GM12878 (cell line): ENCODE data around the gene CCDC102B. TPM values are rescaled to one million over a fixed set of nuclear protein-coding genes. Genes with fewer than 3 reads are reported as not detected.

Experiments
- ATAC-seq: fragments of 200-7000 bp; cut with Tn5 transposase; 3 replicates; pipeline ENCODE4 v1.9.1; 2020; ENCODE audit warnings: mild to moderate bottlenecking, moderate library complexity
- BruUV-seq: library from RNA; stranded (reverse); fragments of 400-500 nt; replicated peaks from 2 replicates; lab custom pipeline; 2021; lab: Mats Ljungman, UMichigan
- CTCF ChIA-PET: fragments of 300-600 bp; sonication (Branson Sonifier 250); formaldehyde crosslinking; extraction: SDS; loops from one replicate; lab custom pipeline; 2021; ENCODE audit warnings: inconsistent platforms; lab: Yijun Ruan, JAX
- POLR2A ChIA-PET: fragments of 350-600 bp; formaldehyde crosslinking; extraction: SDS; loops from one replicate; lab custom pipeline; 2021; ENCODE audit warnings: inconsistent platforms; lab: Charles Lee
- RAD21 ChIA-PET: fragments of 300-600 bp; sonication (Branson Sonifier 250); formaldehyde crosslinking; loops from one replicate; lab custom pipeline; 2023; ENCODE audit warnings: antibody characterized with exemption; ENCODE audit not compliant: unreplicated experiment; lab: Charles Lee
- SMC1A ChIA-PET: fragments of 300-600 bp; sonication (Branson Sonifier 250); formaldehyde crosslinking; loops from one replicate; lab custom pipeline; 2023; ENCODE audit not compliant: unreplicated experiment, uncharacterized antibody; lab: Charles Lee
- DNase-seq: peaks from one replicate; pipeline ENCODE4 v3.0.0-alpha.2; 2011; ENCODE audit warnings: low read depth, low spot score
- FAIRE-seq: peaks from 3 replicates; lab custom pipeline; 2011; peaks lifted over from hg19 to GRCh38; lab: Jason Lieb, UNC
- H2AFZ ChIP-seq: 2 replicates; pipeline ENCODE4 v1.6.0; 2011; ENCODE audit warnings: low read depth, low read length, control low read depth; ENCODE audit not compliant: control insufficient read depth
- H3K27ac ChIP-seq: 2 replicates; pipeline ENCODE4 v1.5.1; 2011; ENCODE audit warnings: control low read depth; ENCODE audit not compliant: control insufficient read depth, insufficient read depth
- H3K27me3 ChIP-seq, 2 experiments: replicated peaks in 1 of 2; 2 replicates each; pipeline versions ENCODE4 v1.6.0 to v1.6.1; 2011; ENCODE audit warnings: low read length in 1 of 2; ENCODE audit not compliant: control insufficient read depth in 2 of 2, insufficient read depth in 2 of 2
- H3K36me3 ChIP-seq, 2 experiments: 2 replicates each; pipeline ENCODE4 v1.5.1; 2011; ENCODE audit warnings: low read length in 1 of 2; ENCODE audit not compliant: control insufficient read depth in 2 of 2, insufficient read depth in 2 of 2
- H3K4me1 ChIP-seq: 2 replicates; pipeline ENCODE4 v1.6.1; 2011; ENCODE audit warnings: mild to moderate bottlenecking, low read length, moderate library complexity, mixed read lengths; ENCODE audit not compliant: control insufficient read depth, insufficient read depth
- H3K4me2 ChIP-seq: 2 replicates; pipeline ENCODE4 v1.6.0; 2011; ENCODE audit warnings: control low read depth; ENCODE audit not compliant: control insufficient read depth, insufficient read depth
- H3K4me3 ChIP-seq: fragments of 200-600 bp; sonication (generic); 2 replicates; pipeline ENCODE4 v1.5.1; 2016
- H3K79me2 ChIP-seq: 2 replicates; pipeline ENCODE4 v1.6.0; 2011; ENCODE audit warnings: low read length; ENCODE audit not compliant: control insufficient read depth, insufficient read depth
- H3K9ac ChIP-seq: 2 replicates; pipeline ENCODE4 v1.8.0; 2011; ENCODE audit warnings: low read length, control low read depth, mixed read lengths; ENCODE audit not compliant: control insufficient read depth, insufficient read depth
- H3K9me3 ChIP-seq: replicated peaks from 3 replicates; pipeline ENCODE4 v1.5.1; 2011; ENCODE audit warnings: mild to moderate bottlenecking, low read length; ENCODE audit not compliant: control insufficient read depth, insufficient read depth
- H4K20me1 ChIP-seq: 2 replicates; pipeline ENCODE4 v1.6.0; 2011; ENCODE audit not compliant: control insufficient read depth, insufficient read depth
- ATF7 ChIP-seq: fragments of 450-650 bp; IDR thresholded peaks from 2 replicates; pipeline ENCODE4 v1.6.1; 2016; ENCODE audit warnings: low read depth, mild to moderate bottlenecking
- BACH1 ChIP-seq: fragments of 450-650 bp; IDR thresholded peaks from 2 replicates; pipeline ENCODE4 v1.6.1; 2017; ENCODE audit warnings: mild to moderate bottlenecking, borderline replicate concordance
- BCL11A ChIP-seq: IDR thresholded peaks from 2 replicates; pipeline ENCODE4 v1.6.1; 2011; ENCODE audit warnings: low read depth, low read length
- CHD4 ChIP-seq: fragments of 200-600 bp; sonication (generic); IDR thresholded peaks from 2 replicates; pipeline ENCODE4 v1.6.1; 2016; ENCODE audit warnings: mild to moderate bottlenecking
- IKZF1 ChIP-seq: fragments of 450-650 bp; conservative IDR thresholded peaks from 2 replicates; pipeline ENCODE4 v1.6.1; 2017; ENCODE audit warnings: antibody characterized with exemption, mild to moderate bottlenecking
- IRF4 ChIP-seq: IDR thresholded peaks from 2 replicates; pipeline ENCODE4 v1.6.1; 2011; ENCODE audit warnings: low read depth, low read length
- MEF2B ChIP-seq: fragments of 450-650 bp; IDR thresholded peaks from 2 replicates; pipeline ENCODE4 v1.6.1; 2018; ENCODE audit warnings: mild to moderate bottlenecking, moderate library complexity; ENCODE audit not compliant: partially characterized antibody, poor library complexity, severe bottlenecking
- MXI1 ChIP-seq: fragments of 150-350 bp; IDR thresholded peaks from 2 replicates; pipeline ENCODE4 v1.6.1; 2011; ENCODE audit warnings: low read depth, mild to moderate bottlenecking, inconsistent platforms, low read length, improper control_type of control experiment
- MYB ChIP-seq: fragments of 150-350 bp; IDR thresholded peaks from 2 replicates; pipeline ENCODE4 v1.6.1; 2014; ENCODE audit warnings: mild to moderate bottlenecking, low read depth, low read length, borderline replicate concordance
- NFXL1 ChIP-seq: fragments of 450-650 bp; IDR thresholded peaks from 2 replicates; pipeline ENCODE4 v1.6.1; 2017; ENCODE audit warnings: antibody characterized with exemption, mild to moderate bottlenecking, borderline replicate concordance
- PAX5 ChIP-seq: IDR thresholded peaks from 2 replicates; pipeline ENCODE4 v1.6.1; 2011; ENCODE audit warnings: low read depth, low read length, borderline replicate concordance
- SRF ChIP-seq, 2 experiments: IDR thresholded peaks; 2 replicates each; pipeline ENCODE4 v1.6.1; 2011; ENCODE audit warnings: low read depth in 2 of 2, low read length in 2 of 2, mild to moderate bottlenecking in 1 of 2, moderate library complexity in 1 of 2
- TCF12 ChIP-seq: IDR thresholded peaks from 2 replicates; pipeline ENCODE4 v1.6.1; 2011; ENCODE audit warnings: low read depth, mild to moderate bottlenecking, low read length
- ZNF384 ChIP-seq: IDR thresholded peaks from 2 replicates; pipeline ENCODE4 v1.6.1; 2012; ENCODE audit warnings: low read depth, mild to moderate bottlenecking, low read length, improper control_type of control experiment, borderline replicate concordance
- ZNF622 ChIP-seq: fragments of 450-650 bp; IDR thresholded peaks from 2 replicates; pipeline ENCODE4 v1.6.1; 2017; ENCODE audit warnings: mild to moderate bottlenecking, inconsistent platforms
- whole genome bisulfite sequencing: methylation state at CpG from one replicate; pipeline ENCODE4 v1.1.6; 2016; ENCODE audit warnings: low lambda C conversion rate; ENCODE audit not compliant: insufficient replicate concordance, insufficient coverage; ENCODE audit errors: missing lambda C conversion rate; 5-methylcytosine and 5-hydroxymethylcytosine counted together
- in situ Hi-C: fragments of 300-500 bp; cut with MboI; formaldehyde crosslinking; loops from 9 replicates; pipeline ENCODE4 v1.14.3; 2018; ENCODE audit warnings: mixed read lengths
- intact Hi-C: fragments of 100-400 bp; cut with micrococcal nuclease; formaldehyde crosslinking; loops from one replicate; pipeline ENCODE4 v1.14.2; 2022; ENCODE audit not compliant: unreplicated experiment
- polyA plus RNA-seq, 11 experiments: library from polyadenylated mRNA; depleted of rRNA in 4 of 11; unstranded in 6 of 11; stranded (reverse) in 5 of 11; fragments of >200 nt; fragmentation: Nextera tagmentation in 4 of 11; fragmentation: Illumina TruSeq in 1 of 11; extraction: Ambion mirVana in 4 of 11; extraction: Trizol in 1 of 11; gene quantifications; 1 replicate in 1 of 11; 2 replicates in 10 of 11; pipeline versions ENCODE4 v1.2.1 to v1.2.3, GENCODE V29; 2011 to 2016; ENCODE audit warnings: inconsistent platforms in 2 of 11, missing spikeins in 2 of 11, low read depth in 1 of 11
- total RNA-seq, 4 experiments: library from RNA; depleted of rRNA in 3 of 4; stranded (reverse); fragments of >200 nt in 3 of 4; fragmentation: Illumina TruSeq in 1 of 4; extraction: Trizol in 1 of 4; gene quantifications; 2 replicates each; pipeline versions ENCODE4 v1.2.1 to v1.2.3, GENCODE V29; 2013 to 2021
- TF ChIP-seq, protein P1 (sequence below): fragments of 450-650 bp; formaldehyde crosslinking; IDR thresholded peaks from 2 replicates; pipeline ENCODE4 v1.5.0; 2022; ENCODE audit warnings: mild to moderate bottlenecking, missing genetic modification characterization
- TF ChIP-seq, protein P2 (sequence below): fragments of 450-650 bp; IDR thresholded peaks from 2 replicates; pipeline ENCODE4 v1.6.1; 2017; ENCODE audit warnings: borderline replicate concordance

Gene CCDC102B
- total and polyA plus RNA-seq, 10 of the 15 experiments (the other 5 are each of a cell fraction or from before 2014, with no cell fraction given), result 2.7 to 4.7 (median 3.3) TPM

DNA sequence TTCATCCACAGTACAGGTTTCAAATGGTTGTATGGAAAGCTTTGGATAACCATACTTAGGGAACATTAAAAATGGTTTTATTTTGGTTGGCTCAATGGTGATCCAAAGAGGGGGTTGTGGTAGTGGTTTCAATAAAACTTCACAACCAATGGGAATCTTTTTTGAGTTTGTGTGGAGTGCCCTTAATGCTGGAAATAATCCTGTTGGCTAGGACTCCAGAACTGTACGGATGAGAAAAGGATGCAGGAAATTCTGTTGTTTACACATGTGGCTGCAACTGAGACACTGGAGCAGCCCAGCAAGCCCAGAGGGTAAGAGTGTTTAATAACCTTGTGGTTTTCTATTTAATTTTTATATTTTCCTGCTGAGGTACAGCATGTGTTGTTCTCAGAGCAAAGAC, at the start of gene CCDC102B (continued):
- TF ChIP-seq, protein P1, sequence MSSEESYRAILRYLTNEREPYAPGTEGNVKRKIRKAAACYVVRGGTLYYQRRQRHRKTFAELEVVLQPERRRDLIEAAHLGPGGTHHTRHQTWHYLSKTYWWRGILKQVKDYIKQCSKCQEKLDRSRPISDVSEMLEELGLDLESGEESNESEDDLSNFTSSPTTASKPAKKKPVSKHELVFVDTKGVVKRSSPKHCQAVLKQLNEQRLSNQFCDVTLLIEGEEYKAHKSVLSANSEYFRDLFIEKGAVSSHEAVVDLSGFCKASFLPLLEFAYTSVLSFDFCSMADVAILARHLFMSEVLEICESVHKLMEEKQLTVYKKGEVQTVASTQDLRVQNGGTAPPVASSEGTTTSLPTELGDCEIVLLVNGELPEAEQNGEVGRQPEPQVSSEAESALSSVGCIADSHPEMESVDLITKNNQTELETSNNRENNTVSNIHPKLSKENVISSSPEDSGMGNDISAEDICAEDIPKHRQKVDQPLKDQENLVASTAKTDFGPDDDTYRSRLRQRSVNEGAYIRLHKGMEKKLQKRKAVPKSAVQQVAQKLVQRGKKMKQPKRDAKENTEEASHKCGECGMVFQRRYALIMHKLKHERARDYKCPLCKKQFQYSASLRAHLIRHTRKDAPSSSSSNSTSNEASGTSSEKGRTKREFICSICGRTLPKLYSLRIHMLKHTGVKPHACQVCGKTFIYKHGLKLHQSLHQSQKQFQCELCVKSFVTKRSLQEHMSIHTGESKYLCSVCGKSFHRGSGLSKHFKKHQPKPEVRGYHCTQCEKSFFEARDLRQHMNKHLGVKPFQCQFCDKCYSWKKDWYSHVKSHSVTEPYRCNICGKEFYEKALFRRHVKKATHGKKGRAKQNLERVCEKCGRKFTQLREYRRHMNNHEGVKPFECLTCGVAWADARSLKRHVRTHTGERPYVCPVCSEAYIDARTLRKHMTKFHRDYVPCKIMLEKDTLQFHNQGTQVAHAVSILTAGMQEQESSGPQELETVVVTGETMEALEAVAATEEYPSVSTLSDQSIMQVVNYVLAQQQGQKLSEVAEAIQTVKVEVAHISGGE (CRISPR knock-in tag), result no peak
- TF ChIP-seq ATF7 (no peak), SRF (IDR thresholded peaks at IDR 0.05; ENCODE audit: low read depth in 2 of 2, low read length in 2 of 2) (no peak)
- TF ChIP-seq, protein P2, sequence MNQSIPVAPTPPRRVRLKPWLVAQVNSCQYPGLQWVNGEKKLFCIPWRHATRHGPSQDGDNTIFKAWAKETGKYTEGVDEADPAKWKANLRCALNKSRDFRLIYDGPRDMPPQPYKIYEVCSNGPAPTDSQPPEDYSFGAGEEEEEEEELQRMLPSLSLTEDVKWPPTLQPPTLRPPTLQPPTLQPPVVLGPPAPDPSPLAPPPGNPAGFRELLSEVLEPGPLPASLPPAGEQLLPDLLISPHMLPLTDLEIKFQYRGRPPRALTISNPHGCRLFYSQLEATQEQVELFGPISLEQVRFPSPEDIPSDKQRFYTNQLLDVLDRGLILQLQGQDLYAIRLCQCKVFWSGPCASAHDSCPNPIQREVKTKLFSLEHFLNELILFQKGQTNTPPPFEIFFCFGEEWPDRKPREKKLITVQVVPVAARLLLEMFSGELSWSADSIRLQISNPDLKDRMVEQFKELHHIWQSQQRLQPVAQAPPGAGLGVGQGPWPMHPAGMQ, result no peak
- TF ChIP-seq, all 136 proteins: peak for 0

DNA sequence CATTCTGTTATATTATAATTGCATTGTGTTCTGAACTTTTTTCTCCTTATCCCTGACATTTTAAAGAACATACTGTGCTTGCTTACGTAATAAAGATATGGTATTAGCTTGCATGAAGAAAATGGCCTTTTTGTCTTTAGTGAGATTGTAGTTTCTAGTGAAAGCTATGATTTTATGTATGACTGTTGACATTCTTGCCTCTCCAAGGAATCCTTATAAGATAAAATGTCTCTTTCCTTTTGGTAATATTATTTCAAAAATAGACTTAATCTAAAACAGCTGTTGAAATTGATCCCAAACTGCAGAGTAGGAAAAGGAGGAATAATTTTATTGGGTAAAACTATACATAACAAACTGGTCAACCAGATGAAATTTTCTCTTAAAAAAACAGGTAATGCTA, 40.8 kb upstream of the CCDC102B start:
- Histone ChIP-seq H3K4me3 (no peak overlapping the region), H3K4me1 (no peaks in the 10 kb centered on the region), H3K27ac (no peak overlapping the region), H3K79me2 (no peaks in the 10 kb centered on the region), H4K20me1 (no peaks in the 10 kb centered on the region), H2AFZ (no peak overlapping the region), H3K36me3 (no peaks in the 10 kb centered on the region), H3K4me2 (no peak overlapping the region), H3K9me3 (no peaks in the 10 kb centered on the region), H3K27me3 (no peaks in the 10 kb centered on the region), H3K9ac (no peak overlapping the region)
- ChIA-PET SMC1A (no interaction called here), POLR2A (no interaction called here), RAD21 (no interaction called here), CTCF (no interaction called here)
- FAIRE-seq (no peak), ATAC-seq (no peak), DNase-seq (no peak)
- in situ Hi-C loops (no loop called here), intact Hi-C loops (no loop called here)
- BruUV-seq, result no TSS peak
- 74% methylated on average over 1 of the region's 1 CpG for WGBS
- TF ChIP-seq PAX5, result no peak
- TF ChIP-seq MEF2B, result no peak
- no peak for TF ChIP-seq BCL11A
- no peak for TF ChIP-seq ATF7
- TF ChIP-seq BACH1, result no peak
- no peak for TF ChIP-seq IRF4
- no peak for TF ChIP-seq CHD4
- TF ChIP-seq ZNF384, result no peak
- no peak for TF ChIP-seq NFXL1
- TF ChIP-seq MXI1, result no peak
- TF ChIP-seq IKZF1, result no peak
- TF ChIP-seq MYB, result no peak
- TF ChIP-seq ZNF622, result no peak
- no peak for TF ChIP-seq TCF12
